Adrenal gland (tissue), 12 donors: Measurements from ENCODE around the gene SDK2. TPM values are rescaled to one million over a fixed set of nuclear protein-coding genes. Genes with fewer than 3 reads are reported as not detected.

Experiments
- DNase-seq, 7 donors: peaks; one replicate each; pipeline ENCODE4 v3.0.0-alpha.2; 2019 to 2020
- H3K27ac ChIP-seq, 5 donors: fragments of 200-600 bp; sonication (generic) in 4 of 5; 1 replicate in 3 of 5; 2 replicates in 2 of 5; pipeline versions ENCODE4 v1.5.1 to v1.8.0; 2016 to 2020; ENCODE audit warnings: mild to moderate bottlenecking in 1 of 5
- H3K27me3 ChIP-seq: fragments of 200-600 bp; 2 replicates; pipeline ENCODE4 v1.8.0; 2021
- H3K36me3 ChIP-seq, 2 donors: fragments of 200-600 bp; replicated peaks in 1 of 2; 1 replicate in 1 of 2; 2 replicates in 1 of 2; pipeline versions ENCODE4 v1.5.1 to v1.8.0; 2018 to 2022
- H3K4me1 ChIP-seq, 2 donors: fragments of 200-600 bp; replicated peaks in 1 of 2; 1 replicate in 1 of 2; 2 replicates in 1 of 2; pipeline versions ENCODE4 v1.5.1 to v1.8.0; 2018 to 2021
- H3K4me3 ChIP-seq, 4 donors: fragments of 200-600 bp; sonication (generic) in 3 of 4; one replicate each; pipeline ENCODE4 v1.5.1; 2016 to 2018
- H3K9me3 ChIP-seq, 3 donors: fragments of 200-600 bp; sonication (generic) in 1 of 3; replicated peaks in 1 of 3; 1 replicate in 2 of 3; 2 replicates in 1 of 3; pipeline versions ENCODE4 v1.5.1 to v1.8.0; 2016 to 2021
- CTCF ChIP-seq, 6 experiments: fragments of 450-650 bp in 4 of 6; fragments of 200-600 bp in 2 of 6; sonication (generic) in 1 of 6; IDR thresholded peaks; 1 replicate in 5 of 6; 2 replicates in 1 of 6; pipeline versions ENCODE4 v1.5.1 to v1.8.0; 2016 to 2021; ENCODE audit warnings: antibody characterized with exemption in 6 of 6, mild to moderate bottlenecking in 2 of 6, moderate library complexity in 1 of 6
- POLR2A ChIP-seq, 2 donors: fragments of 450-650 bp; IDR thresholded peaks; one replicate each; pipeline ENCODE4 v1.6.1; 2017; ENCODE audit warnings: antibody characterized with exemption in 2 of 2, mild to moderate bottlenecking in 2 of 2, moderate library complexity in 1 of 2
- WGBS, 4 donors: extraction: QIAGEN DNeasy Blood & Tissue Kit in 2 of 4; methylation state at CpG; one replicate each; pipeline versions ENCODE4 v1.1.5 to v1.1.7; 2013 to 2017; 5-methylcytosine and 5-hydroxymethylcytosine counted together
- intact Hi-C, 2 donors: fragments of 100-400 bp; cut with DNase I; formaldehyde crosslinking; loops; one replicate each; pipeline versions ENCODE4 v1.14.1 to v1.15.0; 2022 to 2023
- polyA plus RNA-seq, 3 donors: library from polyadenylated mRNA; stranded (reverse); fragments of 200-250 nt in 2 of 3; fragments of 350-450 nt in 1 of 3; fragmentation: Illumina TruSeq in 1 of 3; extraction: RNeasy Lipid Tissue Mini Kit (QIAGEN cat#74804) in 1 of 3; gene quantifications; one replicate each; pipeline ENCODE4 v1.2.3, GENCODE V29; 2013 to 2014
- total RNA-seq, 9 donors: library from RNA; depleted of rRNA in 4 of 9; stranded (reverse); fragments of >200 nt in 4 of 9; fragments of 120-200 nt in 1 of 9; fragmentation: NEBNext Ultra II Directional in 1 of 9; extraction: Animal tissue kit (Norgen Biotek cat#: 25700) in 1 of 9; gene quantifications; one replicate each; pipeline versions ENCODE4 v1.1.0 to v1.2.4, GENCODE V29; 2013 to 2023
- donor health status: healthy with polysubstance abuse.
- donor health status: Bipolar disorder and iron deficiency.
- donor health status: DM: yes; HTN: yes; CAD: no.
- donor health status: DM: no; HTN: no; CAD: no.
- donor health status: DM: no; HTN: no; CAD: no.
- donor health status: DM: yes; HTN: yes; CAD: no.

Gene SDK2
- total and polyA plus RNA-seq, 12 donors: 0.27 to 2.1 (median 0.84) TPM

- Histone ChIP-seq H3K27me3 (no peaks in the 10 kb centered on the region), H3K4me1 (peaks cover 0 to 7% of the 10 kb centered on the region in 2 donors), H3K9me3 (no peaks in the 10 kb centered on the region), H3K4me3 (no peak overlapping the region), H3K36me3 (no peaks in the 10 kb centered on the region), H3K27ac (no peak overlapping the region)
- 54 to 82% (median 68%) methylated on average over 9 to 12 of the region's 12 CpGs for WGBS, 4 donors
- TF ChIP-seq POLR2A (IDR thresholded peaks at IDR 0.05): no peak
- TF ChIP-seq CTCF (IDR thresholded peaks at IDR 0.05): no peak
- no peak for DNase-seq
- intact Hi-C loops: no loop called here
These were observed 94.3 kb downstream of the SDK2 start for GRCh38 chr17:73549841-73550430.

DNA sequence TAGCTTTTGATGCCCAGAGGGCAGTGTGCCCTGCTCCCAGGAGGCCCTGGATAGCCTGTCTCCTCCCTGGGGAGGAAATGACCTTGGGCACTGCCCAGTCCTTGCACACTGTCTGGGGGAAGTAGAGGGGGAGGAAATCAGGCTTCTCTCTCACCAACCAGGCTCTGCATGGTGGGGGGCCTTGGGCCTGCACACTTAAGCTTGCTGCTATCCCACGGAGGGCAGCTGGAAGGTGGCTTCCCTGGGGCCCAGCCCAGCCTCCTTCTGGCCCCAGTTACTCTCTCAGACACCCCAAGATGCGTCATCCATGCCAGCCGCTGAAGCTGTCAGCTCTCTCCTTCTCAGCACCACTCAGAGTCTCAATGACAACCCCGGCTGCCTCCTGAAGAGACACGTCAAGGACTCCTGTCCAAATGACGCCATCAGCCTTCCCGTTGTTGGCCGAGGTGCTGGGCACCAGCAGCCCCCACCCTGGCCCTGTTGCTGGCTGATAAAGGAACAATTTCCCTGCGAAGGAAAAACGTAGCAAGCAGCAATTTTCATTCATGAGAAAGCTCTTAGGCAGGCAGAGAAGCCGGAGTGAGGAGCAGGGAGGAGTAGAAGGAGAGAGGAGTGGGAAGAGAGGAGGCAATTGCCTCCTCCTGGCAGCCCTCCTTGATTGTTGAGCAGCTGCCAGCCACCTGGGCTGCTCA is 95.5 kb downstream of the SDK2 start:
- Histone ChIP-seq H3K27me3 (no peaks in the 10 kb centered on the region), H3K36me3 (no peaks in the 10 kb centered on the region), H3K9me3 (no peaks in the 10 kb centered on the region), H3K4me1 (peaks cover 0 to 7% of the 10 kb centered on the region in 2 donors), H3K27ac (no peak overlapping the region), H3K4me3 (no peak overlapping the region)
- TF ChIP-seq POLR2A (IDR thresholded peaks at IDR 0.05): no peak
- TF ChIP-seq CTCF (IDR thresholded peaks at IDR 0.05): no peak
- peak in 6 of 7 donors; percentile 28 to 71 (median 58) for DNase-seq
- intact Hi-C loops: no loop called here
- 32 to 44% (median 39%) methylated on average over 8 to 11 of the region's 11 CpGs for WGBS, 4 donors

DNA sequence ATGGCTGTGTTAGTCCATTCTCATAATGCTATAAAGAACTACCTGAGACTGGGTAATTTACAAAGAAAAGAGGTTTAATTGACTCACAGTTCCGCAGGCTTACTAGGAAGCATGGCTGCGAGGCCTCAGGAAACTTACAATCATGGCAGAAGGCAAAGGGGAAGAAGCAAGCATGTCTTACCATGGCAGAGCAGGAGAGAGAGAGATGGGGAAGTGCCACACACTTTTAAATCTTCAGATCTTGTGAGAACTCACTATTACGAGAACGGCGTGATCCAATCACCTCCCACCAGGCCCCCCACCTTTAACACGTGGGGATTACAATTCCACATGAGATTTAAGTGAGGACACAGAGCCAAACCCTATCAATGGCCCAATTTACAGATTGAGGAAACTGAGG is 96.5 kb downstream of the SDK2 start:
- no peak overlapping the region for H3K4me3 ChIP-seq
- peaks cover 0 to 7% of the 10 kb centered on the region in 2 donors for H3K4me1 ChIP-seq
- H3K9me3 ChIP-seq: no peaks in the 10 kb centered on the region
- intact Hi-C loops: no loop called here
- no peak overlapping the region for H3K27ac ChIP-seq
- TF ChIP-seq CTCF (IDR thresholded peaks at IDR 0.05) (no peak), POLR2A (IDR thresholded peaks at IDR 0.05) (no peak)
- WGBS, 4 donors: 84 to 92% (median 85%) methylated on average over 6 of the region's 6 CpGs
- H3K27me3 ChIP-seq: no peaks in the 10 kb centered on the region
- no peaks in the 10 kb centered on the region for H3K36me3 ChIP-seq
- no peak for DNase-seq

GRCh38 chr17:73546770-73547536 is 97.3 kb downstream of the SDK2 start:
- H3K36me3 ChIP-seq: no peaks in the 10 kb centered on the region
- peak in 6 of 7 donors; percentile 29 to 66 (median 30) for DNase-seq
- H3K4me1 ChIP-seq: peaks cover 0 to 7% of the 10 kb centered on the region in 2 donors
- 68 to 86% (median 76%) methylated on average over 4 to 12 of the region's 12 CpGs for WGBS, 4 donors
- H3K27ac ChIP-seq: no peak overlapping the region
- no peaks in the 10 kb centered on the region for H3K9me3 ChIP-seq
- no peak for TF ChIP-seq CTCF (IDR thresholded peaks at IDR 0.05)
- no peak for TF ChIP-seq POLR2A (IDR thresholded peaks at IDR 0.05)
- no peaks in the 10 kb centered on the region for H3K27me3 ChIP-seq
- intact Hi-C loops: no loop called here
- H3K4me3 ChIP-seq: no peak overlapping the region
